Uterine smooth muscle cell (primary cell): Measurements from ENCODE around the gene SLX4IP. TPM values are rescaled to one million over a fixed set of nuclear protein-coding genes. Genes with fewer than 3 reads are reported as not detected.

Source experiments
- total RNA-seq: library from RNA; depleted of rRNA; stranded (reverse); fragments of >200 nt; gene quantifications from 2 replicates; pipeline ENCODE4 v1.2.3, GENCODE V29; 2014

Gene SLX4IP
- 4.0 and 4.7 TPM in 2 replicates for total RNA-seq

GRCh38 chr20:10434832-10435812 is at the start of gene SLX4IP:
Gene SLX4IP (plus strand): TSS chr20:10435305. CDS start chr20:10458205, 22,900 bp downstream.

GRCh38 chr20:10433623-10434466 is 1.3 kb upstream of the SLX4IP start, which contains the start of gene MKKS:
Gene MKKS (minus strand): TSS chr20:10434222. CDS start chr20:10413514, 20,708 bp downstream.

GRCh38 chr20:10673842-10674683 is 239.0 kb downstream of the SLX4IP start, which contains the start of gene JAG1:
Gene JAG1 (minus strand): TSS chr20:10673999. CDS start chr20:10673530, 469 bp downstream.

Other genes starting within 250 kb of the SLX4IP start
- 0.25 and 0.44 TPM in 2 replicates for gene SNAP25, start 216.5 kb upstream of the SLX4IP start, total RNA-seq
- 6.6 and 7.1 TPM in 2 replicates for gene MKKS, start 1.1 kb upstream of the SLX4IP start, total RNA-seq
- 4.2 and 12.9 TPM in 2 replicates for gene JAG1, start 238.7 kb downstream of the SLX4IP start, total RNA-seq